Heart left ventricle (tissue), 13 donors: ENCODE data around the gene JPT1.

Source experiments
- CTCF ChIP-seq, 12 donors: fragments of 200-600 bp; sonication (generic) in 4 of 12; IDR thresholded peaks; one replicate each; pipeline versions ENCODE4 v1.5.0 to v1.8.0; 2018 to 2022; ENCODE audit warnings: antibody characterized with exemption in 12 of 12, mild to moderate bottlenecking in 5 of 12
- POLR2A ChIP-seq, 2 donors: fragments of 450-650 bp; IDR thresholded peaks; one replicate each; pipeline ENCODE4 v1.6.1; 2017; ENCODE audit warnings: antibody characterized with exemption in 2 of 2, mild to moderate bottlenecking in 2 of 2, moderate library complexity in 2 of 2
- donor health status: ischemic (EF 13 %, LVEDD 7.1; RV severe dilation, severe dysfunction).
- donor health status: DM: no; HTN: yes; CAD: no.
- donor health status: DM: no; HTN: no; CAD: no.
- donor health status: ischemic (EF 25% LVEDD 6.9; RV normal size, moderate dysfunction).
- donor health status: ischemic (EF 25% LVEDD 5.7; RV mildly dilated, moderate dysfunction).
- donor health status: ischemic (EF 35%, LVEDD 5.7; RV mildly dilated, moderate dysfunction).
- donor health status: nonischemic (EF 11% LVEDD 7.7; RV severe dilation, severe dysfunction).
- donor health status: DM: yes; HTN: yes; CAD: no.
- donor health status: PGD.
- donor health status: ischemic (EF 29% LVEDD 5.4; RV normal size, mild dysfunction).
- donor health status: nonischemic (EF 23%, LVEDD 6.1; RV moderate dilation, normal function).

DNA sequence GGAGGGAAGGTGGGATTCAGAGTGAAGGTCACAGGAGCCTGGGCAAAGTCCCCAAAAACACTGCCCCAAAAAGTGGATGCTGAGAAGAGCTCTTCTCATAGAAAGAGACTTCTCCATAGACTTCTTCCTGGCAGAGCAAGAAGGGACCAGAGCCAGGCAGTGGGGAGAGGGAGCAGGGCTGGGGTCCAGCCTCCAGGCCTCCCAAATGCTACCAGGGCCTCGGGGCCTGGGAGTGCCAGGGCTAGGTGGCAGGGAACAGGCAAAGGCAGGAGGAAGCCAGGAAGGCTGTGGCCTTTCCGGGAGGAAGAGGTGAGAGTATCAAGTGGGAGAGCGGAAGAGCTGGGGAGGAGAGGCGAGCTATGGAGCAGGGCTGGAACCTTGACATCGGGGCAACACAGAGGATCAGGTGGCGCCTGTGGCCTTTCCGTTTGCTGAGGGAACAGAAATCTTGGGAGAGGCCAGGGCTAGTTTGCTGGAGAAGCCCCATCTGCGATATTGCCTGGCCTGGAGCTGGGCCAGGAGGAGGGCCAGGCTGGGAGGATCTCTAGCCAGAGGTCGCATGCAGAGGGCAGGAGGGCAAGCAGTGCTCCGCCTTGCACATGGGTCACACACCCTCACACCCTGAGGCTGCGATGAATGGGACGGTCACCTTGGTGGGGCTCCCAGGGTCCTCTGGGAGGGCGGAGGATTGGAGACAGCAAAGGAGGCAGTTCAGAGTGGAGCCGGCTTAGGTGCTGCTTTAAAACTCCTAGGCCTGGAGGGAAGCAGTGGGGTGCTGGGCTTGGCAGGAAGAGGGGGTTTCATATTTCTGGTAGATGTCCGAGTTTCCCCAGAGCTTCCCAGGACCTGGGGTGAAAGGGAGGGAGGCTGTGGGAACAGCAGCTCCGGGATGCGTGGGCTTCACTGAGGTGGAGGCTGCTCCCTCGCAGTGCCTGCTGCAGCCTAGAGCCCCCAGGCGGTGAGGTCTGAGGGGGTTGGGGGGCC, 63.1 kb downstream of the JPT1 start:
- TF ChIP-seq CTCF (IDR thresholded peaks at IDR 0.05) (no peak), POLR2A (IDR thresholded peaks at IDR 0.05) (no peak)
